KMS-11 (cell line): ENCODE measurements around the gene LDB3.

Experiments used
- H2AFZ ChIP-seq: fragments of 200-600 bp; sonication (generic); 2 replicates; pipeline ENCODE4 v1.6.1; 2016; ENCODE audit warnings: antibody characterized with exemption, mixed run types, low read depth
- H3K27ac ChIP-seq: fragments of 200-600 bp; sonication (generic); 2 replicates; pipeline ENCODE4 v1.6.1; 2016; ENCODE audit warnings: mild to moderate bottlenecking, mixed run types
- H3K27me3 ChIP-seq: fragments of 200-600 bp; sonication (generic); 2 replicates; pipeline ENCODE4 v1.6.1; 2017; ENCODE audit warnings: mild to moderate bottlenecking, low read depth, mixed run types, moderate library complexity; ENCODE audit not compliant: insufficient read depth
- H3K36me3 ChIP-seq: fragments of 200-600 bp; sonication (generic); 2 replicates; pipeline ENCODE4 v1.6.1; 2017; ENCODE audit warnings: mild to moderate bottlenecking, mixed run types; ENCODE audit not compliant: insufficient read depth
- H3K4me1 ChIP-seq: fragments of 200-600 bp; sonication (generic); 2 replicates; pipeline ENCODE4 v1.6.1; 2016; ENCODE audit warnings: mild to moderate bottlenecking, low read depth, mixed run types; ENCODE audit not compliant: poor library complexity, severe bottlenecking
- H3K4me2 ChIP-seq: fragments of 200-600 bp; sonication (generic); 2 replicates; pipeline ENCODE4 v1.7.0; 2016; ENCODE audit warnings: mild to moderate bottlenecking, mixed run types
- H3K4me3 ChIP-seq: fragments of 200-600 bp; sonication (generic); IDR thresholded peaks from 2 replicates; pipeline ENCODE4 v1.6.1; 2017; ENCODE audit warnings: low read depth, low read length, mixed read lengths; ENCODE audit not compliant: insufficient read depth
- H3K79me2 ChIP-seq: fragments of 200-600 bp; sonication (generic); 2 replicates; pipeline ENCODE4 v1.6.1; 2016; ENCODE audit warnings: low read depth, mixed run types; ENCODE audit not compliant: insufficient read depth
- H3K9ac ChIP-seq: fragments of 200-600 bp; sonication (generic); 2 replicates; pipeline ENCODE4 v1.6.1; 2016; ENCODE audit warnings: mild to moderate bottlenecking, mixed run types
- H4K20me1 ChIP-seq: fragments of 200-600 bp; sonication (generic); 2 replicates; pipeline ENCODE4 v1.6.1; 2016; ENCODE audit warnings: mild to moderate bottlenecking, mixed run types; ENCODE audit not compliant: insufficient read depth
- TF ChIP-seq, protein P1 (sequence below): fragments of 200-600 bp; sonication (generic); conservative IDR thresholded peaks from 2 replicates; pipeline ENCODE4 v1.6.1; 2017; ENCODE audit warnings: low read depth, mild to moderate bottlenecking, antibody characterized with exemption, low read length, moderate library complexity, mixed read lengths

The LDB3 gene

DNA sequence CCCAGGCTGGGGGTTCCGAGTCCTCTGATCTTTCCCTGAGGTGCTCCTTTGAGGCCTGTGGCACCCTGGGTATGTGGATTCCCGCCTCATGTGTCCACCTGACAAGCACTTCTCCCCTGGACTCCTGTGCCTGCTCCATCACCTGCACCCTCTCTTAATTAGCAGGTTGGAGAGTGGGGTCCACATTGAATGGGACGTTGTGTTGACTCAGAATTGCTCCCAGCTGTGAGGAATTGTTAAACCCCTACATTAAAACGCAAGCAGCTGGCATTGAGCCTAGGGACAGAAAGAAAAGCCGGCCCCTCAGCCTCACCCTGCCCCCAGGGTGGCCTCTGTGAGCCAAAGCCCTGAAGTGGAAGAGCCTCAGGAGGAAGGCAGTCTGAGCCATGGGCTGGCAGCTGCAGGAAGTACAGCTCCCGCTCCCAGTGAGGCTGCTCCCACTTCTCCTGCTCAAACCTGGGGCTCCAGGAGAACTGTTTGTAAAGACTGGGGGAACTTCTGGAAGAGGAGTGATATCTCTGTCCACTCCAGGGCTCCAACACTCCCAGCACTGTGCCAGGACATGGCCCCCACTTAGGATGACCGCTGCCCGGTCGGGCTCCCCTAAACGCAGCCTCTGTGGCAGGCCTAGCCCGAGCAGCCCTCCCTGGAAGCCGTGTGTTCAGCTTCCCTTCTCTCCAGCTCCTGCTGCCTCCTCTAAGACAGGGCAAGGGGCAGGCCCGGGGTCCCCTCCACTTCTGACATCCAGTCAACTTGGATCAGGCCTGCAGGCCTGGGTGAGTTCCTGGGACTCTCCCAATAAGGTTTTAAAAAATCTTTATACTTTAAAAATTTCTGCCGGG, 15.7 kb upstream of the LDB3 start:
- Histone ChIP-seq H2AFZ (no peak overlapping the region), H3K4me1 (no peaks in the 10 kb centered on the region), H3K4me2 (no peak overlapping the region), H3K27me3 (no peaks in the 10 kb centered on the region), H3K79me2 (no peaks in the 10 kb centered on the region), H3K27ac (no peak overlapping the region), H3K9ac (no peak overlapping the region), H3K4me3 (no peak overlapping the region), H4K20me1 (no peaks in the 10 kb centered on the region), H3K36me3 (no peaks in the 10 kb centered on the region)
- TF ChIP-seq, protein P1, sequence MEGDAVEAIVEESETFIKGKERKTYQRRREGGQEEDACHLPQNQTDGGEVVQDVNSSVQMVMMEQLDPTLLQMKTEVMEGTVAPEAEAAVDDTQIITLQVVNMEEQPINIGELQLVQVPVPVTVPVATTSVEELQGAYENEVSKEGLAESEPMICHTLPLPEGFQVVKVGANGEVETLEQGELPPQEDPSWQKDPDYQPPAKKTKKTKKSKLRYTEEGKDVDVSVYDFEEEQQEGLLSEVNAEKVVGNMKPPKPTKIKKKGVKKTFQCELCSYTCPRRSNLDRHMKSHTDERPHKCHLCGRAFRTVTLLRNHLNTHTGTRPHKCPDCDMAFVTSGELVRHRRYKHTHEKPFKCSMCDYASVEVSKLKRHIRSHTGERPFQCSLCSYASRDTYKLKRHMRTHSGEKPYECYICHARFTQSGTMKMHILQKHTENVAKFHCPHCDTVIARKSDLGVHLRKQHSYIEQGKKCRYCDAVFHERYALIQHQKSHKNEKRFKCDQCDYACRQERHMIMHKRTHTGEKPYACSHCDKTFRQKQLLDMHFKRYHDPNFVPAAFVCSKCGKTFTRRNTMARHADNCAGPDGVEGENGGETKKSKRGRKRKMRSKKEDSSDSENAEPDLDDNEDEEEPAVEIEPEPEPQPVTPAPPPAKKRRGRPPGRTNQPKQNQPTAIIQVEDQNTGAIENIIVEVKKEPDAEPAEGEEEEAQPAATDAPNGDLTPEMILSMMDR, result no peak

DNA sequence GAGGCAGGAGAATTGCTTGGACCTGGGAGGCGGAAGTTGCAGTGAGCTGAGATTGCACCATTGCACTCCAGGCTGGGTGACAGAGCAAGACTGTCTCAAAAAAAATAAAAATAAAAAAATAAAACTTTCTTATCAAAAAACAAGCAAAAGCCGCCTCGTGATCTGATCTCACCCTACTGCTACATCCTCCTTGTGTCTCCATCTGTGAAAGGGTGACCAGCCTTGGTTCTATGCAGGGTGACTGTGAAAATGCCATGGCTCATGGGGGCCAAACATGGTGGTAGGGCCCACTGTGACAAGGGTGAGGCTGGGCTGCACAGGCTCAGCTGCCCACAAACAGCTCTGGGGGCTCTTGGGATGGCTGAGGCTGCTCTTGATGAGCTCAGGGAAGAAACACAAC, 14.9 kb upstream of the LDB3 start:
- no peak overlapping the region for H3K9ac ChIP-seq
- no peak overlapping the region for H3K27ac ChIP-seq
- no peaks in the 10 kb centered on the region for H3K27me3 ChIP-seq
- no peaks in the 10 kb centered on the region for H3K79me2 ChIP-seq
- H3K4me1 ChIP-seq, result no peaks in the 10 kb centered on the region
- TF ChIP-seq, protein P1, result no peak
- H3K4me3 ChIP-seq, result no peak overlapping the region
- H3K4me2 ChIP-seq, result no peak overlapping the region
- no peak overlapping the region for H2AFZ ChIP-seq
- no peaks in the 10 kb centered on the region for H3K36me3 ChIP-seq
- no peaks in the 10 kb centered on the region for H4K20me1 ChIP-seq

DNA sequence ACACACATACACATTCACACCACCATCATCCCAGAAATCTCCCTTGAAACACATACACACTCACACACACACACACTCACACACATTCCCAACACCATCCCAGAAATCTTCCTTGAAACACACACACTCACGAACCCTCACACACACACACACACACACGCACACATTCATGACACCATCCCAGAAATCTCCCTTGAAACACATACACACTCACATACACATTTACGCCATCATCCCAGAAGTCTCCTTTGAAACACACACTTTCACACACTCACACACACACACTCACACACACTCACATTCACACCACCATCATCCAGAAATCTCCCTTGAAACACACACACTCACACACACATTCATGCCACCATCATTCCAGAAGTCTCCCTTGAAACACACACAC, 14.3 kb upstream of the LDB3 start:
- no peak overlapping the region for H3K4me3 ChIP-seq
- H3K27me3 ChIP-seq, result no peaks in the 10 kb centered on the region
- H3K36me3 ChIP-seq, result no peaks in the 10 kb centered on the region
- no peak overlapping the region for H2AFZ ChIP-seq
- no peaks in the 10 kb centered on the region for H3K4me1 ChIP-seq
- no peaks in the 10 kb centered on the region for H3K79me2 ChIP-seq
- H3K4me2 ChIP-seq, result no peak overlapping the region
- H3K27ac ChIP-seq, result no peak overlapping the region
- TF ChIP-seq, protein P1, result no peak
- H4K20me1 ChIP-seq, result no peaks in the 10 kb centered on the region
- H3K9ac ChIP-seq, result no peak overlapping the region

DNA sequence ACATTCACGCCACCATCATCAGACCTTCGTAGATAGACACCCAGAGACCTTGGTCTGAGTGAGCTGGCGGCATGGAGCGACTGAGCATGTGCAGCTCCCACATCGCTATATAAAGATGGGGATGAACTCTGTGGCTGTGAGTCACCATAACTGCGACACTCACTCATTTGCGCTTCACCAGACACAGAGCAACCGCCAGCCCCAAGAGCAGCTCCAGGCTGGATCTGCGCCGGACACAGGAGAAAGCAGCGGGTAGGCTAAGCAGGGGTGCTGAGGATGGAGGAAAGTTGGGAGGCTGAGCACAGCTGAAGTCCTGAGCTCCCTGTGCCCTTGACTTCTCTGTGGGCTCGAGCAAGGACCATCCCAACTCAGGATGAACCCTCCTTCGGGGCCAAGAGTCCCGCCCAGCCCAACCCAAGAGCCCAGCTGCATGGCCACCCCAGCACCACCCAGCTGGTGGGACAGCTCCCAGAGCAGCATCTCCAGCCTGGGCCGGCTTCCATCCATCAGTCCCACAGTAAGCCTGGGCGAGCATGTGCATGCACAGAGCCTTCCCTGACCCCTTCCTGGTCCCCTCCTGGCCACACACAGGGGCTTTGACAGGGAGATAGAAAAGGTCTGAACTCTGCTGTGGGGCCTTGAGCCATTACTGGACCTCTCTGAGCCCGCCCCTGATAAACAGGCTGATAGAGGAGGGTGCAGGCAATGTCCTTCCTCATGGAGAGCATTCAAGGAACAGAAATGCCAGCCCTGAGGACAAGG, 13.7 kb upstream of the LDB3 start, which contains the start of gene OPN4:
TSS of gene OPN4 (plus strand) at position 137 of the 762 bp plus-strand sequence. CDS start at position 374, 237 bp downstream.
- Histone ChIP-seq H3K27me3 (no peaks in the 10 kb centered on the region), H3K9ac (no peak within 1 kb of the TSS), H3K27ac (no peak within 1 kb of the TSS), H3K79me2 (no peaks in the 10 kb centered on the region), H3K4me3 (no peak within 1 kb of the TSS), H2AFZ (no peak within 1 kb of the TSS), H4K20me1 (no peaks in the 10 kb centered on the region), H3K36me3 (no peaks in the 10 kb centered on the region), H3K4me2 (no peak within 1 kb of the TSS), H3K4me1 (no peaks in the 10 kb centered on the region)
- TF ChIP-seq, protein P1, result no peak
